Erythroblast (primary cell): ENCODE measurements around the gene WFDC8.

ENCODE experiments used
- GATA1 ChIP-seq: IDR thresholded peaks from 2 replicates; pipeline ENCODE4 v1.6.1; 2011; ENCODE audit warnings: low read depth, mild to moderate bottlenecking, control low read depth, low read length, moderate library complexity
- POLR2A ChIP-seq: IDR thresholded peaks from 2 replicates; pipeline ENCODE4 v1.6.1; 2011; ENCODE audit warnings: mild to moderate bottlenecking, low read length

DNA sequence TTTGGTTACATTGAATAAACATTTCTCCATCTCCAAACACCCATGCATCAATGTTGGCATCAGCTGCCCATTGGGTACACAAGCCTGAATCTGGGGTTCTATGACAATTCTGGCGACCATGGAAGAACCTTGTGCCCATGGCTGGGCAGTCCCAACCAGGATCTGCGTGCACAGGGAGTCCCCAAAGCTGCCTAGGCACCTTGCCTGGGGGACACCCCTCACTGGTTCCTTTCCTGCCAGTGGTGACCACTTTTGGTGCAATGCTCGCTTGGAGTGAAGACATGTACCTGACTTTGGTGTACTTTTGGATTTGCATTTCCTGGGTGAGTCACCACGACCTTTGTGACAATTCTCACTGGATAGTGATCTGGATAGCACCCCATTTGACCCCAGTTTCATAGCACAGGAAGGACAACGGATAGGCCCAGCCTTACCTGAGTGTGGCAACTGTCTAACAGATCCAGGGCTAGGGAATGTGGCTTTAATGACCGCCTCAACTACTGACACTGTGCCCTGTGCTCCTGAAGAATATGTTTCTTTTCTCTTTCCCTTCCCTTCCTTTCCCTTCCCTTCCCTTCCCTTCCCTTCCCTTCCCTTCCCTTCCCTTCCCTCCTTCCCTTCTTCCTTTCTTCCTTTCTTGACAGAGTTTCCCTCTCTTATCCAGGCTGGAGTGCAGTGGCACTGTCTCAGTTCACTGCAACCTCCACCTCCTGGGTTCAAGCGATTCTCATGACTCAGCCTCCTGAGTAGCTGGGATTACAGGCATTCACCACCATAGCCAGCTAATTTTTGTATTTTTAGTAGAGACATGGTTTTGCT is 70.8 kb downstream of the WFDC8 start:
- TF ChIP-seq POLR2A (no peak), GATA1 (no peak)
